Uterus (tissue), 4 donors: ENCODE measurements around the gene DMD. TPM values are rescaled to one million over a fixed set of nuclear protein-coding genes. Genes with fewer than 3 reads are reported as not detected.

ENCODE experiments used
- DNase-seq, 2 donors: peaks; one replicate each; pipeline ENCODE4 v3.0.0-alpha.2; 2019 to 2020
- H3K27ac ChIP-seq, 2 donors: fragments of 200-600 bp; sonication (generic); 1 replicate in 1 of 2; 2 replicates in 1 of 2; pipeline ENCODE4 v1.5.1; 2016 to 2018
- H3K27me3 ChIP-seq, 2 donors: fragments of 200-600 bp; sonication (generic); one replicate each; pipeline ENCODE4 v1.5.1; 2018 to 2019; ENCODE audit warnings: control low read depth in 1 of 2
- H3K36me3 ChIP-seq, 2 donors: fragments of 200-600 bp; sonication (generic); one replicate each; pipeline ENCODE4 v1.5.1; 2019; ENCODE audit warnings: control low read depth in 1 of 2
- H3K4me1 ChIP-seq, 2 donors: fragments of 200-600 bp; sonication (generic); one replicate each; pipeline ENCODE4 v1.5.1; 2018 to 2019; ENCODE audit warnings: control low read depth in 1 of 2
- H3K4me3 ChIP-seq, 2 donors: fragments of 200-600 bp; sonication (generic); 1 replicate in 1 of 2; 2 replicates in 1 of 2; pipeline ENCODE4 v1.5.1; 2018 to 2019; ENCODE audit warnings: mild to moderate bottlenecking in 1 of 2
- H3K9me3 ChIP-seq, 2 donors: fragments of 200-600 bp; sonication (generic); one replicate each; pipeline ENCODE4 v1.5.1; 2019; ENCODE audit warnings: control low read depth in 1 of 2
- POLR2A ChIP-seq, 2 donors: fragments of 450-650 bp; IDR thresholded peaks; one replicate each; pipeline ENCODE4 v1.6.1; 2016; ENCODE audit warnings: antibody characterized with exemption in 2 of 2, mild to moderate bottlenecking in 1 of 2, moderate library complexity in 1 of 2
- intact Hi-C: fragments of 100-400 bp; cut with DNase I; formaldehyde crosslinking; loops from one replicate; pipeline ENCODE4 v1.15.1; 2023; ENCODE audit warnings: low total_unique reads
- total RNA-seq, 4 donors: library from RNA; depleted of rRNA in 3 of 4; stranded (reverse); fragments of >200 nt in 3 of 4; gene quantifications; one replicate each; pipeline versions ENCODE4 v1.1.0 to v1.2.4, GENCODE V29; 2014 to 2023
- TF ChIP-seq, protein P1 (sequence below), 4 experiments: fragments of 200-600 bp in 2 of 4; fragments of 450-650 bp in 2 of 4; sonication (generic) in 2 of 4; IDR thresholded peaks; one replicate each; pipeline ENCODE4 v1.5.1; 2016 to 2019; ENCODE audit warnings: antibody characterized with exemption in 4 of 4, mild to moderate bottlenecking in 2 of 4, moderate library complexity in 1 of 4
- donor health status: DM: yes; HTN: yes; CAD: no.

The DMD gene
- total RNA-seq, 4 donors from 2014 or later: 73.8 to 147 (median 97.8) TPM

DNA sequence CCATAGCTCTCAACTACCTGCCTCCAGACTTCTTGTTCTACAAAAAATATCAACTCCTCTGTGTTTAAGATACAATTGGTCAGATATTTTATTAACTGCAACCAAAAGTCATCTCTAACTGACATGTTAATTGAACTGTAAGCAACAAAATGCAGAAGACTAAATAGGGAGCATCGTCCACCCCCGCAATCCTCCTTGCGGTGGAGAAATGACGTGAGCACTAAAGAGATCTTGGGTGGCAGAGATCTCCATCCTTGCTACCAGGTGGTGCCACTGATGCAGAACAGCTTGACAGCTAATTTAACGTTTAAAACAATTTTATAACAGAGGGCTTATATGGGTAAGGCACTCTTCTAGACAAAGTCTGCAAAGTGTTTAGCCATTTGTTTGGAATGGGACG, 1975.1 kb downstream of the DMD start:
- no peaks in the 10 kb centered on the region for H3K4me1 ChIP-seq
- intact Hi-C loops: no loop called here
- no peak for TF ChIP-seq POLR2A (IDR thresholded peaks at IDR 0.05)
- TF ChIP-seq, protein P1, sequence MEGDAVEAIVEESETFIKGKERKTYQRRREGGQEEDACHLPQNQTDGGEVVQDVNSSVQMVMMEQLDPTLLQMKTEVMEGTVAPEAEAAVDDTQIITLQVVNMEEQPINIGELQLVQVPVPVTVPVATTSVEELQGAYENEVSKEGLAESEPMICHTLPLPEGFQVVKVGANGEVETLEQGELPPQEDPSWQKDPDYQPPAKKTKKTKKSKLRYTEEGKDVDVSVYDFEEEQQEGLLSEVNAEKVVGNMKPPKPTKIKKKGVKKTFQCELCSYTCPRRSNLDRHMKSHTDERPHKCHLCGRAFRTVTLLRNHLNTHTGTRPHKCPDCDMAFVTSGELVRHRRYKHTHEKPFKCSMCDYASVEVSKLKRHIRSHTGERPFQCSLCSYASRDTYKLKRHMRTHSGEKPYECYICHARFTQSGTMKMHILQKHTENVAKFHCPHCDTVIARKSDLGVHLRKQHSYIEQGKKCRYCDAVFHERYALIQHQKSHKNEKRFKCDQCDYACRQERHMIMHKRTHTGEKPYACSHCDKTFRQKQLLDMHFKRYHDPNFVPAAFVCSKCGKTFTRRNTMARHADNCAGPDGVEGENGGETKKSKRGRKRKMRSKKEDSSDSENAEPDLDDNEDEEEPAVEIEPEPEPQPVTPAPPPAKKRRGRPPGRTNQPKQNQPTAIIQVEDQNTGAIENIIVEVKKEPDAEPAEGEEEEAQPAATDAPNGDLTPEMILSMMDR (IDR thresholded peaks at IDR 0.05): no peak
- DNase-seq: no peak
- no peaks in the 10 kb centered on the region for H3K27me3 ChIP-seq
- H3K4me3 ChIP-seq: no peak overlapping the region
- no peaks in the 10 kb centered on the region for H3K36me3 ChIP-seq
- H3K9me3 ChIP-seq: no peaks in the 10 kb centered on the region
- H3K27ac ChIP-seq: no peak overlapping the region

DNA sequence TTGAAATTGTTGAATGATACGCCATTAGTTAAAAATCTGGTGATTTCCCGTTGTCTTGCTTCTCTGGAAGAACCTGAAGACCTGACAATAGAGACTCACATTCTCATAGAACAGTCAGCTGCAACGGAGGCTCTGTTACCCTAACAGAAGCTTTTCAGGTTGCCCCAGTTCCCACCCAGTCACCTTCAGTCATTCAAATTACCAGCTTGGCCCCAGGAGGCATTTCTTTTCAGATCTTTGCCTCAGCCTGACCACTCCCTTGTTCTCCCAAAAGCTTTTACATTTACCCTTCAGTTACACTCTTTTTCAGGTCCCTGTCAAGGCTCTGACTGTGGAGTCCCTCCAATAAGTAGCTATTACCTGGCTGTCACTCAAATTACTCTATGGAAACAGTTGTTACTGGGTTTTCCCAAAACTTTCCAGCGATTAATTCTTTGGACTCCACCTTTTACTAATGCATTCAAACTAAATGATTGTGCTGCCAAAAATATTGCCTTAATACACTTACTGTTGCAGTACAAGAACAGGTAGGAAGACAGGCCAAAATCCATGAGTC, 1977.3 kb downstream of the DMD start:
- Histone ChIP-seq H3K4me3 (no peak overlapping the region), H3K4me1 (no peaks in the 10 kb centered on the region), H3K27me3 (no peaks in the 10 kb centered on the region), H3K36me3 (no peaks in the 10 kb centered on the region), H3K27ac (no peak overlapping the region), H3K9me3 (no peaks in the 10 kb centered on the region)
- TF ChIP-seq POLR2A (IDR thresholded peaks at IDR 0.05): no peak
- TF ChIP-seq, protein P1 (IDR thresholded peaks at IDR 0.05): no peak
- intact Hi-C loops: no loop called here
- DNase-seq: no peak

GRCh38 chrX:31232506-31232905, 1978.8 kb downstream of the DMD start:
- TF ChIP-seq POLR2A (IDR thresholded peaks at IDR 0.05): no peak
- TF ChIP-seq, protein P1 (IDR thresholded peaks at IDR 0.05): no peak
- Histone ChIP-seq H3K4me3 (no peak overlapping the region), H3K9me3 (no peaks in the 10 kb centered on the region), H3K4me1 (no peaks in the 10 kb centered on the region), H3K27me3 (no peaks in the 10 kb centered on the region), H3K36me3 (no peaks in the 10 kb centered on the region), H3K27ac (no peak overlapping the region)
- no peak for DNase-seq
- intact Hi-C loops: no loop called here

GRCh38 chrX:31228909-31229308, 1982.4 kb downstream of the DMD start:
- no peaks in the 10 kb centered on the region for H3K9me3 ChIP-seq
- H3K36me3 ChIP-seq: no peaks in the 10 kb centered on the region
- H3K4me1 ChIP-seq: no peaks in the 10 kb centered on the region
- no peak for DNase-seq
- no peaks in the 10 kb centered on the region for H3K27me3 ChIP-seq
- intact Hi-C loops: no loop called here
- H3K27ac ChIP-seq: peak overlapping the region in 1 of 2 donors; percentile 21
- TF ChIP-seq POLR2A (IDR thresholded peaks at IDR 0.05): no peak
- TF ChIP-seq, protein P1 (IDR thresholded peaks at IDR 0.05): no peak
- no peak overlapping the region for H3K4me3 ChIP-seq

DNA sequence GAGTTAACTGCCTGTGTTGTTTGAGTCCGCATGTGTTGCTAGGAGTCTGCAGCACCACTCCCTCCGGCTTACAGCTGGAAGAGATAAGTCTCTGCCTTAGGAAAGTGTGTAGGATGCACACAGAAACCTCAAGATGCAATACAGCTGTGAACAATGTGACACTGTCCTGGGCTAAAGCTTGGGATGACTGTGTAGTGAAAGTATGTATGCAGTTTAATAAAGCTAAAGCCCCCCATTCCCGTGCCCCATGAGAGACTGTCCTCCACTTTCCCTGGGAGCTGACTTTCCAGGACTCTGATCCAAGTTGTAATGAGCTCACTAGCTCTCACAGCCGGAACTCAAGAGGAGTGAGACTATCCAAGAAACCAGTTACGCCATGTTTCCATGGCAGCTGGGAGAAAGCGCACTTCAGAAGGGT, 1982.9 kb downstream of the DMD start:
- TF ChIP-seq, protein P1 (IDR thresholded peaks at IDR 0.05): no peak
- TF ChIP-seq POLR2A (IDR thresholded peaks at IDR 0.05): no peak
- Histone ChIP-seq H3K36me3 (no peaks in the 10 kb centered on the region), H3K27me3 (no peaks in the 10 kb centered on the region), H3K27ac (peak overlapping the region in 1 of 2 donors; percentile 21), H3K4me3 (no peak overlapping the region), H3K9me3 (no peaks in the 10 kb centered on the region), H3K4me1 (no peaks in the 10 kb centered on the region)
- DNase-seq: peak; percentile 34 to 46
- intact Hi-C loops: no loop called here
